GM12878 (cell line): ENCODE measurements around the gene DOCK2. TPM values are rescaled to one million over a fixed set of nuclear protein-coding genes. Genes with fewer than 3 reads are reported as not detected.

Experiments
- ATAC-seq: fragments of 200-7000 bp; cut with Tn5 transposase; 3 replicates; pipeline ENCODE4 v1.9.1; 2020; ENCODE audit warnings: mild to moderate bottlenecking, moderate library complexity
- BruUV-seq: library from RNA; stranded (reverse); fragments of 400-500 nt; replicated peaks from 2 replicates; lab custom pipeline; 2021; lab: Mats Ljungman, UMichigan
- CTCF ChIA-PET: fragments of 300-600 bp; sonication (Branson Sonifier 250); formaldehyde crosslinking; extraction: SDS; loops from one replicate; lab custom pipeline; 2021; ENCODE audit warnings: inconsistent platforms; lab: Yijun Ruan, JAX
- POLR2A ChIA-PET: fragments of 350-600 bp; formaldehyde crosslinking; extraction: SDS; loops from one replicate; lab custom pipeline; 2021; ENCODE audit warnings: inconsistent platforms; lab: Charles Lee
- RAD21 ChIA-PET: fragments of 300-600 bp; sonication (Branson Sonifier 250); formaldehyde crosslinking; loops from one replicate; lab custom pipeline; 2023; ENCODE audit warnings: antibody characterized with exemption; ENCODE audit not compliant: unreplicated experiment; lab: Charles Lee
- SMC1A ChIA-PET: fragments of 300-600 bp; sonication (Branson Sonifier 250); formaldehyde crosslinking; loops from one replicate; lab custom pipeline; 2023; ENCODE audit not compliant: unreplicated experiment, uncharacterized antibody; lab: Charles Lee
- DNase-seq: peaks from one replicate; pipeline ENCODE4 v3.0.0-alpha.2; 2011; ENCODE audit warnings: low read depth, low spot score
- FAIRE-seq: peaks from 3 replicates; lab custom pipeline; 2011; peaks lifted over from hg19 to GRCh38; lab: Jason Lieb, UNC
- H2AFZ ChIP-seq: 2 replicates; pipeline ENCODE4 v1.6.0; 2011; ENCODE audit warnings: low read depth, low read length, control low read depth; ENCODE audit not compliant: control insufficient read depth
- H3K27ac ChIP-seq: 2 replicates; pipeline ENCODE4 v1.5.1; 2011; ENCODE audit warnings: control low read depth; ENCODE audit not compliant: control insufficient read depth, insufficient read depth
- H3K27me3 ChIP-seq, 2 experiments: replicated peaks in 1 of 2; 2 replicates each; pipeline versions ENCODE4 v1.6.0 to v1.6.1; 2011; ENCODE audit warnings: low read length in 1 of 2; ENCODE audit not compliant: control insufficient read depth in 2 of 2, insufficient read depth in 2 of 2
- H3K36me3 ChIP-seq, 2 experiments: 2 replicates each; pipeline ENCODE4 v1.5.1; 2011; ENCODE audit warnings: low read length in 1 of 2; ENCODE audit not compliant: control insufficient read depth in 2 of 2, insufficient read depth in 2 of 2
- H3K4me1 ChIP-seq: 2 replicates; pipeline ENCODE4 v1.6.1; 2011; ENCODE audit warnings: mild to moderate bottlenecking, low read length, moderate library complexity, mixed read lengths; ENCODE audit not compliant: control insufficient read depth, insufficient read depth
- H3K4me2 ChIP-seq: 2 replicates; pipeline ENCODE4 v1.6.0; 2011; ENCODE audit warnings: control low read depth; ENCODE audit not compliant: control insufficient read depth, insufficient read depth
- H3K4me3 ChIP-seq: fragments of 200-600 bp; sonication (generic); 2 replicates; pipeline ENCODE4 v1.5.1; 2016
- H3K79me2 ChIP-seq: 2 replicates; pipeline ENCODE4 v1.6.0; 2011; ENCODE audit warnings: low read length; ENCODE audit not compliant: control insufficient read depth, insufficient read depth
- H3K9ac ChIP-seq: 2 replicates; pipeline ENCODE4 v1.8.0; 2011; ENCODE audit warnings: low read length, control low read depth, mixed read lengths; ENCODE audit not compliant: control insufficient read depth, insufficient read depth
- H3K9me3 ChIP-seq: replicated peaks from 3 replicates; pipeline ENCODE4 v1.5.1; 2011; ENCODE audit warnings: mild to moderate bottlenecking, low read length; ENCODE audit not compliant: control insufficient read depth, insufficient read depth
- H4K20me1 ChIP-seq: 2 replicates; pipeline ENCODE4 v1.6.0; 2011; ENCODE audit not compliant: control insufficient read depth, insufficient read depth
- IRF5 ChIP-seq: fragments of 450-650 bp; IDR thresholded peaks from 2 replicates; pipeline ENCODE4 v1.6.1; 2017; ENCODE audit warnings: borderline replicate concordance
- ZNF207 ChIP-seq: fragments of 450-650 bp; IDR thresholded peaks from 2 replicates; pipeline ENCODE4 v1.6.1; 2014; ENCODE audit warnings: antibody characterized with exemption, mild to moderate bottlenecking, borderline replicate concordance
- WGBS: methylation state at CpG from one replicate; pipeline ENCODE4 v1.1.6; 2016; ENCODE audit warnings: low lambda C conversion rate; ENCODE audit not compliant: insufficient replicate concordance, insufficient coverage; ENCODE audit errors: missing lambda C conversion rate; 5-methylcytosine and 5-hydroxymethylcytosine counted together
- in situ Hi-C: fragments of 300-500 bp; cut with MboI; formaldehyde crosslinking; loops from 9 replicates; pipeline ENCODE4 v1.14.3; 2018; ENCODE audit warnings: mixed read lengths
- intact Hi-C: fragments of 100-400 bp; cut with micrococcal nuclease; formaldehyde crosslinking; loops from one replicate; pipeline ENCODE4 v1.14.2; 2022; ENCODE audit not compliant: unreplicated experiment
- polyA plus RNA-seq, 11 experiments: library from polyadenylated mRNA; depleted of rRNA in 4 of 11; unstranded in 6 of 11; stranded (reverse) in 5 of 11; fragments of >200 nt; fragmentation: Nextera tagmentation in 4 of 11; fragmentation: Illumina TruSeq in 1 of 11; extraction: Ambion mirVana in 4 of 11; extraction: Trizol in 1 of 11; gene quantifications; 1 replicate in 1 of 11; 2 replicates in 10 of 11; pipeline versions ENCODE4 v1.2.1 to v1.2.3, GENCODE V29; 2011 to 2016; ENCODE audit warnings: inconsistent platforms in 2 of 11, missing spikeins in 2 of 11, low read depth in 1 of 11
- total RNA-seq, 4 experiments: library from RNA; depleted of rRNA in 3 of 4; stranded (reverse); fragments of >200 nt in 3 of 4; fragmentation: Illumina TruSeq in 1 of 4; extraction: Trizol in 1 of 4; gene quantifications; 2 replicates each; pipeline versions ENCODE4 v1.2.1 to v1.2.3, GENCODE V29; 2013 to 2021

The DOCK2 gene
- total and polyA plus RNA-seq, 10 of the 15 experiments (the other 5 are each of a cell fraction or from before 2014, with no cell fraction given): 34.2 to 192 (median 118) TPM

GRCh38 chr5:169785771-169786618, 148.9 kb downstream of the DOCK2 start:
- no peak for FAIRE-seq
- in situ Hi-C loops: no loop called here

More at GRCh38 chr5:169785771-169786618, 148.9 kb downstream of the DOCK2 start:
- H3K4me1 ChIP-seq: no peaks in the 10 kb centered on the region
- H3K4me2 ChIP-seq: no peak overlapping the region
- POLR2A ChIA-PET: interaction anchor here (2.6 kb wide), 1 partner anchor 12 kb away, joined by 11 read pairs; no protein-coding TSS in a partner anchor
- no peak overlapping the region for H3K9ac ChIP-seq
- no peaks in the 10 kb centered on the region for H3K27me3 ChIP-seq
- H3K36me3 ChIP-seq: peaks cover 0 to 13% of the 10 kb centered on the region in 2 experiments; a peak in 3 of 4 replicates
- H3K9me3 ChIP-seq: no peaks in the 10 kb centered on the region
- CTCF ChIA-PET: interaction anchor here (0.9 to 1.7 kb wide), 5 partner anchors 9 to 194 kb away, joined by 3 to 4 read pairs (median 4); partner anchors contain the start of gene INSYN2B
- 82% methylated on average over 5 of the region's 5 CpGs for whole genome bisulfite sequencing
- H4K20me1 ChIP-seq: no peaks in the 10 kb centered on the region
- TF ChIP-seq ZNF207 (no peak), IRF5 (no peak)
- no peaks in the 10 kb centered on the region; the same call in 1 of the 2 replicates for H3K79me2 ChIP-seq
- SMC1A ChIA-PET: interaction anchor here (0.7 to 16.5 kb wide), 4 partner anchors 8 to 195 kb away, joined by 3 to 368 read pairs (median 3); partner anchors contain the start of gene INSYN2B
- ATAC-seq (no peak), DNase-seq (no peak)
- H3K4me3 ChIP-seq: no peak overlapping the region
- no peak overlapping the region for H3K27ac ChIP-seq
- RAD21 ChIA-PET: interaction anchor here (5.2 kb wide), 1 partner anchor 19 kb away, joined by 20 read pairs; no protein-coding TSS in a partner anchor
- BruUV-seq: no TSS peak
- intact Hi-C loops: no loop called here
- no peak overlapping the region for H2AFZ ChIP-seq
